PC-3 (cell line): ENCODE results near the gene LTBP1.

Experiments used
- EZH2 ChIP-seq: fragments of 300-600 bp; sonication (generic); IDR thresholded peaks from one replicate; pipeline ENCODE4 v1.6.1; 2017; ENCODE audit warnings: antibody characterized with exemption, mild to moderate bottlenecking, low read length; ENCODE audit not compliant: unreplicated experiment
- EZH2phosphoT487 ChIP-seq: fragments of 300-600 bp; sonication (generic); IDR thresholded peaks from 2 replicates; pipeline ENCODE4 v1.6.1; 2018; ENCODE audit warnings: mild to moderate bottlenecking, antibody characterized with exemption, low read length, borderline replicate concordance
- TF ChIP-seq, protein P1 (sequence below): fragments of 300-600 bp; sonication (generic); conservative IDR thresholded peaks from 2 replicates; pipeline ENCODE4 v1.5.1; 2017; ENCODE audit warnings: antibody characterized with exemption, low read depth, mild to moderate bottlenecking, low read length

DNA sequence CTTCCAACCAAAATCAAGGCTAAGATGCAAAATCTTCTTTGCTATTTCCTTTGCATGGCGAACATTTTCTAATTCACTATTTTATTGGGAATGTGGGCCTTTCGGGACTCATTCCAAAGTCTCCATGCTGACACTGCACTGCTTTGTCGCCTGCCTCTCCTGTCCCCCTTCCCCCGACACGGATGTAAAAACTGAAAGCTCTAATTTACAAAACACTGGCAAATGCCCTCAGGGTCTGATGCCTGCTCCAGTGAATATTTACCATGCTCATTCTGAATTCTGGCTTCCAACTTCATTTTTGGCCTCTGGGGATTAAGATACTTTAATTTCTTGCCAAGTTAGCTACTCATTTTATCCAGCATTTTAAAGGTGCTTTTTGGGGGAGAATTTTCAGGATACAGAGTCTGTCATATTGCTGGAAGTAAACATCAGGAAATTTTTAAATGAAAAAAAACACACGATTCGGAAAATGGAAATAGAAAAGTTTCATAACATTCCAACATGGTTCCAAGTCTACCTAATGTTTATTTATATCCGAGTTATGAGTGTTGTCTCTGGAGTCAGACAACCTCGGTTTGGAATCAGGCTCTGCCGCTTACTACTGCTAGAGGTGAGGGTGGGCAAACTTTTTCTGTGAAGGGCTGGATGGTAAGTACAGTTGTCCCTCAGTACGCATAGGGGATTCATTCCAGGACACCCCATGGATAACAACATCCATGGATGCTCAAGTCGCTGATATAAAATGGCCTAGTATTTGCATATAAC is 14.6 kb upstream of the LTBP1 start:
- TF ChIP-seq, protein P1, sequence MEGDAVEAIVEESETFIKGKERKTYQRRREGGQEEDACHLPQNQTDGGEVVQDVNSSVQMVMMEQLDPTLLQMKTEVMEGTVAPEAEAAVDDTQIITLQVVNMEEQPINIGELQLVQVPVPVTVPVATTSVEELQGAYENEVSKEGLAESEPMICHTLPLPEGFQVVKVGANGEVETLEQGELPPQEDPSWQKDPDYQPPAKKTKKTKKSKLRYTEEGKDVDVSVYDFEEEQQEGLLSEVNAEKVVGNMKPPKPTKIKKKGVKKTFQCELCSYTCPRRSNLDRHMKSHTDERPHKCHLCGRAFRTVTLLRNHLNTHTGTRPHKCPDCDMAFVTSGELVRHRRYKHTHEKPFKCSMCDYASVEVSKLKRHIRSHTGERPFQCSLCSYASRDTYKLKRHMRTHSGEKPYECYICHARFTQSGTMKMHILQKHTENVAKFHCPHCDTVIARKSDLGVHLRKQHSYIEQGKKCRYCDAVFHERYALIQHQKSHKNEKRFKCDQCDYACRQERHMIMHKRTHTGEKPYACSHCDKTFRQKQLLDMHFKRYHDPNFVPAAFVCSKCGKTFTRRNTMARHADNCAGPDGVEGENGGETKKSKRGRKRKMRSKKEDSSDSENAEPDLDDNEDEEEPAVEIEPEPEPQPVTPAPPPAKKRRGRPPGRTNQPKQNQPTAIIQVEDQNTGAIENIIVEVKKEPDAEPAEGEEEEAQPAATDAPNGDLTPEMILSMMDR, result no peak
- TF ChIP-seq EZH2phosphoT487, result no peak
- no peak for TF ChIP-seq EZH2
